Fibroblast of mammary gland (primary cell): ENCODE results near the gene SPTBN5.
"Not testable (repeated sequence)": the region's sequence is repeated elsewhere in the genome, so short reads cannot be mapped to it uniquely, and the experiment has no call there.

Experiments
- DNase-seq: peaks from one replicate; pipeline ENCODE4 v3.0.0-alpha.2; 2010; ENCODE audit warnings: low read depth
- H3K4me3 ChIP-seq: 2 replicates; pipeline ENCODE4 v1.5.1; 2011; ENCODE audit warnings: low read depth, mild to moderate bottlenecking, low read length, moderate library complexity; ENCODE audit not compliant: control insufficient read depth
- TF ChIP-seq, protein P1 (sequence below): conservative IDR thresholded peaks from 2 replicates; pipeline ENCODE4 v1.5.1; 2011; ENCODE audit warnings: low read depth, low read length, inconsistent platforms; ENCODE audit not compliant: control insufficient read depth, insufficient read depth

SPTBN5 gene

DNA sequence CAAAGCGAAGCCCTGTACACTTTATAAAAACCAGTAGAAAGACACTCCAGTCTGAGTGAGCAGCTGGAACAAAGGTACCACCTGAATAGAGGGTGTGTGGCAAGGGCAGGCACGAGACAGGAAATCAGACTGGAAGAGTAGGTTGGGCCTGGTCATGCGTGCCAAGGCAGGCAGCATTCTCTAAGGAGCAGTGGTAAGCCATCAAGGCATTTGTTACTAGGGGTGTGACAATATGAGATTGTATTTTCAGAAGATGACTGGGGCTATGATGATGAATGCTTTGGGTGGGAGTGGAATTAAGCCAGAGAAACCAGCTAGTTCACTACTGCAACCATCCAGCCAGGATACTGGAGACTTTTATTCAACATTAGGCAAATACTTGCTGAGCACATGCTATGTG lies 61.0 kb downstream of the SPTBN5 start:
- DNase-seq = no peak

GRCh38 chr15:41832208-41832607 lies 61.6 kb downstream of the SPTBN5 start:
- no peak overlapping the region for H3K4me3 ChIP-seq
- no peak for DNase-seq
- TF ChIP-seq, protein P1, sequence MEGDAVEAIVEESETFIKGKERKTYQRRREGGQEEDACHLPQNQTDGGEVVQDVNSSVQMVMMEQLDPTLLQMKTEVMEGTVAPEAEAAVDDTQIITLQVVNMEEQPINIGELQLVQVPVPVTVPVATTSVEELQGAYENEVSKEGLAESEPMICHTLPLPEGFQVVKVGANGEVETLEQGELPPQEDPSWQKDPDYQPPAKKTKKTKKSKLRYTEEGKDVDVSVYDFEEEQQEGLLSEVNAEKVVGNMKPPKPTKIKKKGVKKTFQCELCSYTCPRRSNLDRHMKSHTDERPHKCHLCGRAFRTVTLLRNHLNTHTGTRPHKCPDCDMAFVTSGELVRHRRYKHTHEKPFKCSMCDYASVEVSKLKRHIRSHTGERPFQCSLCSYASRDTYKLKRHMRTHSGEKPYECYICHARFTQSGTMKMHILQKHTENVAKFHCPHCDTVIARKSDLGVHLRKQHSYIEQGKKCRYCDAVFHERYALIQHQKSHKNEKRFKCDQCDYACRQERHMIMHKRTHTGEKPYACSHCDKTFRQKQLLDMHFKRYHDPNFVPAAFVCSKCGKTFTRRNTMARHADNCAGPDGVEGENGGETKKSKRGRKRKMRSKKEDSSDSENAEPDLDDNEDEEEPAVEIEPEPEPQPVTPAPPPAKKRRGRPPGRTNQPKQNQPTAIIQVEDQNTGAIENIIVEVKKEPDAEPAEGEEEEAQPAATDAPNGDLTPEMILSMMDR = no peak

More for the DNA sequence above, 61.0 kb downstream of the SPTBN5 start:
- TF ChIP-seq, protein P1 = no peak
- no peak overlapping the region for H3K4me3 ChIP-seq

GRCh38 chr15:41831291-41831690 lies 62.6 kb downstream of the SPTBN5 start:
- peak; percentile 42 for DNase-seq
- H3K4me3 ChIP-seq = not testable (repeated sequence)

DNA sequence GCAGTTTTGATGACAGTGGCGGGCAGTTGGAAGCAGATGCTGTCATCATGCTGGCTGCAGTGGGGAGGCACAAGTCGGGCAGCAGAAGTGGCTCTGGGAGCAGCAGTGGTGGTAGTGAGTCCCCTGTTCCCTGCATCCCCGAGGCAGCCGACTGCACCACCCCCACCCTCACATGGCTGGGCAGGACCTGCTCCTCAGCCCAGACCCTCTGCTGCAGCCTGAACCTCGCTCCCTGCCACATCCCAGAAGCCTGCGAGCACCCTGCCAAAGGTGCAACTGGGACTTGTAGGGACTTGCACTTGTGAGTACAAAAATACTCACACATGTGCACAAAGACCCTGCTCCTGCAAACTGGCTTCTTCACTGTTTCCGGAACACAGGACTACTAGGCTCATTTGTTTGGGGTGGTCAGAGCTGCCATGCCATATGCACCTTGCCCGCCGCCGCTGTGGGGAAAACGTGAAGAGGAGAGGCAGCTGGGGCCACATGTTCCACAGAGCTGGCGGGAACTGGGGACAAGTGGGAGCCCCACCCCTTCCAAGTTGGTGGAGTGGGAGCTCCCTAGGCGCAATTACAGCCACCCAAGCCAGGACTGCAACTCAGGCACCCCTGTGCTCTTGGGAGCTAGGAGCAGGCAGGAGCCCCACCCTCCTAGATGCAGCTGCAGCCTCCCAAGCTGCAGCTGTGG lies 63.8 kb downstream of the SPTBN5 start:
- no peak overlapping the region for H3K4me3 ChIP-seq
- DNase-seq = no peak
- TF ChIP-seq, protein P1 = no peak

GRCh38 chr15:41828807-41829141 lies 65.1 kb downstream of the SPTBN5 start:
- peak overlapping the region; percentile 79 for H3K4me3 ChIP-seq
- DNase-seq = peak; percentile 22
- TF ChIP-seq, protein P1 = no peak

DNA sequence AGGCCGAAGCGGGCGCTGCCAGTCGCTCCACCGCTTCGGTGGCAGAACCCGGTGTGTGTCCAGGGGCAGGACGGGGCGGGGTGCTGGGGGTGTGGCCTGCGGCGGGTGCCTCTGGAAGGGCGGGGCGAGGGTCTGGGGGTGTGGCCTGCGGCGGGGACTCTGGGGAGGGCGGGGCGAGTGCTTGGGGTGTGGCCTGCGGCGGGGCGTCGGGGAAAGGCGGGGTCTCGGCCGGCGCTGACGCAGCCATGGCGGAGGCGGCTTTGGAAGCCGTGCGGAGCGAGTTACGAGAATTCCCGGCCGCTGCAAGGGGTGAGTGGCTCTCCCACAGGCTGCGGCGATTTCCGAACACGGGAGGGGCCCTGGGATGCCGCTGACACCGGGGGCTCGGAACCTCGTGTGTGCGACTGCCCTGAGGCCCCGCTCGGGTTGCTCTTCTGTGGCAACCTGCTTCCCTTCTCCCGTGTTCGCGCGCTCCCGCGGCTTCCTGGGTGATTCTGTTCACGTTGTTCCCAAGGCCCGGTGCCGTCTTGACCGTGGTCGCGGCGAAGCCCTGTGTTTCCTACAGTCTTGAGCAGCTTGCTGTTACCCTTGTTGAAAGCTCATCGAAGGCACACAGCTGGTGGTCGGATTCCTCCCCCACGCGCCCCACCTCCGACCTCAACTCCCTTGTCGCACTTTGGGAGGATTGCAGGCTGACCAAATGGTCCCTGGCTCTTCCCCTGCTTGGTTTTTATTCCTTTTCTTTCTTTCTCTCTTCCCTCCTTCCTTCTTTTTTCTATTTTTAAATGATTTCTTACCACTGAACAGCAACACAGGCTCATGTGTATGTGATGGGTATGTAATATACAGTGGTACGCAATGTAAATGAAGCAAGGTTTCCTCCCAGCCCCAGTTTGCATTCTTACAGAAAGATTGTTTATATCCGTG lies 65.7 kb downstream of the SPTBN5 start, which contains the start of gene JMJD7:
JMJD7 (plus strand) TSS at position 213 of the 927 bp plus-strand sequence; CDS start at position 246, 33 bp downstream.
- DNase-seq = peak; percentile 77
- TF ChIP-seq, protein P1 = no peak
- peak within 1 kb of the TSS; percentile 79 for H3K4me3 ChIP-seq

DNA sequence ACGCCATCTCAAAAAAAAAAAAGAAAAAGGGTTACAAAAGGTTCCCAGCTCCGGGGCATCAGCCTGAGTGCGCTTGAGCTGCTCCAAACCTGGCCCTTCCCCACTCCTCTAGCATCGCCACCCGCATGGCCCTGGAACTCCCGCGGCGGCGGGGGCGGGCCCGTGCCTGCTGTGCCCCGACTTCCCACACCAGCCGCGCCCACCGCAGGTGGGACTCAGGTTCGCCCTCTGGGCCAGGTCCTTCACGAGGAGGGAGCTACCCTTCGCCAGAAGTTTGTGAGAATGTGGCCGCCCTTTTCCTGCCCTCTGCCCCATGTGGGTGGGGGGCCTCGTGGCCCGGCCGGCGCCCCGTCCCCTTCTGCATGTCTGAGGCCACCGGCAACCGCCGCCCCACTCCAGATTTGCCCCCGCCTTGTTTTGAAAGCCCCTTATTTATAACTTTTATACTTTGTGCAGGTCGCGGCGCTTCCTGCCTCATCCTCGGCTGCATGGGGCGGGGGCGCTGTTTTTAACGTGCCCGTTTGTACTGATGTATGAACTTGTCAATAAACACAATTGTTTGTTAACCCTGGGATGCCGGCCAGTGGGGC lies 66.5 kb downstream of the SPTBN5 start:
- H3K4me3 ChIP-seq = peak overlapping the region; percentile 50
- TF ChIP-seq, protein P1 = no peak
- DNase-seq = no peak
